Measurements from ENCODE around the gene DDX31. TPM values are rescaled to one million over a fixed set of nuclear protein-coding genes. Genes with fewer than 3 reads are reported as not detected.

The DDX31 gene
- total and polyA plus RNA-seq, 8 donors = 4.9 to 17.0 (median 7.7) TPM

GRCh38 chr9:132556235-132556634 lies 113.5 kb downstream of the DDX31 start:
- WGBS, 2 donors = 52 to 53% methylated on average over 6 of the region's 6 CpGs

GRCh38 chr9:132555528-132555927 lies 114.3 kb downstream of the DDX31 start:
- WGBS, 2 donors = 55 to 58% methylated on average over 8 of the region's 8 CpGs
- DNase-seq (peak in 1 of 6 donors; percentile 1), FAIRE-seq (no peak), ATAC-seq (no peak)
- no peaks in the 10 kb centered on the region for H3K27me3 ChIP-seq
- intact Hi-C loops (cut with DNase I) = no loop called here
- no peaks in the 10 kb centered on the region for H3K9me3 ChIP-seq
- H3K27ac ChIP-seq = no peak overlapping the region
- no peaks in the 10 kb centered on the region for H3K36me3 ChIP-seq
- no peaks in the 10 kb centered on the region for H3K4me1 ChIP-seq
- H3K4me3 ChIP-seq = no peak overlapping the region
- no peak for TF ChIP-seq CTCF (IDR thresholded peaks at IDR 0.05)

More at GRCh38 chr9:132556235-132556634, 113.5 kb downstream of the DDX31 start:
- Histone ChIP-seq H3K4me3 (no peak overlapping the region), H3K9me3 (no peaks in the 10 kb centered on the region), H3K36me3 (no peaks in the 10 kb centered on the region), H3K27me3 (no peaks in the 10 kb centered on the region), H3K27ac (no peak overlapping the region), H3K4me1 (no peaks in the 10 kb centered on the region)
- ATAC-seq (no peak), DNase-seq (peak in 1 of 6 donors; percentile 7), FAIRE-seq (no peak)
- intact Hi-C loops (cut with DNase I) = no loop called here
- TF ChIP-seq CTCF (IDR thresholded peaks at IDR 0.05) = no peak

- ATAC-seq (no peak), FAIRE-seq (no peak), DNase-seq (no peak)
- Histone ChIP-seq H3K27me3 (no peaks in the 10 kb centered on the region), H3K36me3 (no peaks in the 10 kb centered on the region), H3K4me1 (no peaks in the 10 kb centered on the region), H3K27ac (no peak overlapping the region), H3K4me3 (no peak overlapping the region), H3K9me3 (no peaks in the 10 kb centered on the region)
- intact Hi-C loops (cut with DNase I) = no loop called here
- no peak for TF ChIP-seq CTCF (IDR thresholded peaks at IDR 0.05)
- 78 to 81% methylated on average over 2 of the region's 2 CpGs for WGBS, 2 donors
Measured at GRCh38 chr9:132554755-132555154, 115.0 kb downstream of the DDX31 start.

- Histone ChIP-seq H3K4me1 (no peaks in the 10 kb centered on the region), H3K27me3 (no peaks in the 10 kb centered on the region), H3K27ac (no peak overlapping the region), H3K4me3 (no peak overlapping the region), H3K9me3 (no peaks in the 10 kb centered on the region), H3K36me3 (no peaks in the 10 kb centered on the region)
- FAIRE-seq = no peak
- DNase-seq = peak in 1 of 6 donors; percentile 25
- intact Hi-C loops (cut with DNase I) = no loop called here
- WGBS, 2 donors = 89 to 94% methylated on average over 12 of the region's 12 CpGs
- ATAC-seq = no peak
- TF ChIP-seq CTCF (IDR thresholded peaks at IDR 0.05) = no peak
Measured at GRCh38 chr9:132552041-132552440, 117.7 kb downstream of the DDX31 start.

GRCh38 chr9:132551556-132551955 lies 118.2 kb downstream of the DDX31 start:
- ATAC-seq (no peak), DNase-seq (peak in 1 of 6 donors; percentile 19), FAIRE-seq (no peak)
- Histone ChIP-seq H3K27me3 (no peaks in the 10 kb centered on the region), H3K9me3 (no peaks in the 10 kb centered on the region), H3K4me3 (no peak overlapping the region), H3K36me3 (no peaks in the 10 kb centered on the region), H3K4me1 (no peaks in the 10 kb centered on the region), H3K27ac (no peak overlapping the region)
- TF ChIP-seq CTCF (IDR thresholded peaks at IDR 0.05) = no peak
- 82 to 84% methylated on average over 13 of the region's 13 CpGs for WGBS, 2 donors
- intact Hi-C loops (cut with DNase I) = no loop called here

Measured in pancreas (tissue), 10 donors.